ENCODE results near the gene FAM3B.

FAM3B gene

GRCh38 chr21:41402796-41403195, 86.2 kb downstream of the FAM3B start:
- TF ChIP-seq, protein P1, sequence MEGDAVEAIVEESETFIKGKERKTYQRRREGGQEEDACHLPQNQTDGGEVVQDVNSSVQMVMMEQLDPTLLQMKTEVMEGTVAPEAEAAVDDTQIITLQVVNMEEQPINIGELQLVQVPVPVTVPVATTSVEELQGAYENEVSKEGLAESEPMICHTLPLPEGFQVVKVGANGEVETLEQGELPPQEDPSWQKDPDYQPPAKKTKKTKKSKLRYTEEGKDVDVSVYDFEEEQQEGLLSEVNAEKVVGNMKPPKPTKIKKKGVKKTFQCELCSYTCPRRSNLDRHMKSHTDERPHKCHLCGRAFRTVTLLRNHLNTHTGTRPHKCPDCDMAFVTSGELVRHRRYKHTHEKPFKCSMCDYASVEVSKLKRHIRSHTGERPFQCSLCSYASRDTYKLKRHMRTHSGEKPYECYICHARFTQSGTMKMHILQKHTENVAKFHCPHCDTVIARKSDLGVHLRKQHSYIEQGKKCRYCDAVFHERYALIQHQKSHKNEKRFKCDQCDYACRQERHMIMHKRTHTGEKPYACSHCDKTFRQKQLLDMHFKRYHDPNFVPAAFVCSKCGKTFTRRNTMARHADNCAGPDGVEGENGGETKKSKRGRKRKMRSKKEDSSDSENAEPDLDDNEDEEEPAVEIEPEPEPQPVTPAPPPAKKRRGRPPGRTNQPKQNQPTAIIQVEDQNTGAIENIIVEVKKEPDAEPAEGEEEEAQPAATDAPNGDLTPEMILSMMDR (IDR thresholded peaks at IDR 0.05; ENCODE audit: extremely low read depth, insufficient read depth, missing control alignments): no peak
- no peak for DNase-seq (ENCODE audit: low spot score)
- in situ Hi-C loops (cut with MboI; ENCODE audit: low pct_unique_long_range_greater_than_20kb, low sequenced_read_pairs, unreplicated experiment): no loop called here

DNA sequence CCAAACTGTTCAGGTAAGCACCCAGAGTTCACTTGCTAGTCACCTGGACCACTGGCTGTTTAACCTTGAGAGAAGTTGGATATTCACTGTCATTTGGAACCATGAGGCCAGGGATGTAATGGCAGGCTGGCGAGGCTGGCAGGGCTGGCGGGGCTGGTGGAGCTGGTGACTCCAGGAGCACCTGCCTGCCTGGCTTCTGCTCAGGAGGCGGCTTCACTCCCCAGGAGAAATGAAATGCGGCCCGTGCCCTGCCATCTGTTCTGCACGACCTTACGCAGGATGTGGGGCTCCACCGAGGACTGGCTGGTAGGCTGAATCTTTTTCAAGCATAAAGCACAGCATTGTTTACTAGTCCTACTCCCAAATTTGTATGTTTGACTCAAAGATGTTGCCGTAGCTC, 86.7 kb downstream of the FAM3B start:
- TF ChIP-seq, protein P1 (IDR thresholded peaks at IDR 0.05; ENCODE audit: extremely low read depth, insufficient read depth, missing control alignments): no peak
- no peak for DNase-seq (ENCODE audit: low spot score)
- in situ Hi-C loops (cut with MboI; ENCODE audit: low pct_unique_long_range_greater_than_20kb, low sequenced_read_pairs, unreplicated experiment): no loop called here

DNA sequence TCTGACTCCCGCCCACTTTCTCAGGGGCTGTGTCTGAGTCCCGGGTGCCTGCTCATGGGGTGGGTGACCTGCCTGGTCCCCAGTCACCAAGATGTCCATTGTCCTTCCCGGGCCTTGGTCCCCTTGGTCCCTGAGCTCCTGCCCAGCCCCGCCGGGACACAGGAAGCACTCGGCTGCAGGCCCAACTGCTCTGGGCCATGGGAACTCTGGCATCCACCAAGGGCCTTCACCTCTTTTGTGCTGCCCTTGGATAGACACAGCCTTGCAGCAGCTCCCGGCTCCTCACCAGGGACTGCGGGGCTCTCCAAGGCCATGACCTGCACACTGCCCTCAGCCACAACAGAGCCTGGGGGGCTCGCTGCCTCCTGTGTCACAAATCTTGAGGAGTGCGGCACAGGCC, 87.4 kb downstream of the FAM3B start:
- no peak for DNase-seq (ENCODE audit: low spot score)
- in situ Hi-C loops (cut with MboI; ENCODE audit: low pct_unique_long_range_greater_than_20kb, low sequenced_read_pairs, unreplicated experiment): no loop called here
- TF ChIP-seq, protein P1 (IDR thresholded peaks at IDR 0.05; ENCODE audit: extremely low read depth, insufficient read depth, missing control alignments): no peak

- in situ Hi-C loops (cut with MboI; ENCODE audit: low pct_unique_long_range_greater_than_20kb, low sequenced_read_pairs, unreplicated experiment): no loop called here
- no peak for DNase-seq (ENCODE audit: low spot score)
- TF ChIP-seq, protein P1 (IDR thresholded peaks at IDR 0.05; ENCODE audit: extremely low read depth, insufficient read depth, missing control alignments): no peak
These were observed 88.7 kb downstream of the FAM3B start for GRCh38 chr21:41405321-41405720.

DNA sequence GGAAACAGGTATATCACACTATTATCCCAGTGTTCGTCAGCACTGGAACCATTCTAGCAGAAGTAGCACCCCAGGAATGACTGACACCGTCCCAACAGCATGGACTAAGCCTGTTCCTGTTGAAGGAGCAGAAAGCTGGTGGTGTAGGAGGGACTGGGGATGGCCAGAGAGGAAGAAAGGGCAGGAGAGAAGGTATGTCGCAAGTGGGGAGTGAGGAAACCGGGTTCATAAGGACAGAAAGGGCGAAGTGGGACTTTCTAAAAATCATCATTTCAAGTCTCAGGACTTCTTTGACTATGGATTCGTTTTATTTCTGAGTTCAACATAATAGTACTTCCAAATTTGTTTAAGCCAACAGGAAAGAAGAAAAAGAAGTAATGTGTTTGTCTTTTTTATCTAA, 89.7 kb downstream of the FAM3B start:
- DNase-seq (ENCODE audit: low spot score): no peak
- TF ChIP-seq, protein P1 (IDR thresholded peaks at IDR 0.05; ENCODE audit: extremely low read depth, insufficient read depth, missing control alignments): no peak
- in situ Hi-C loops (cut with MboI; ENCODE audit: low pct_unique_long_range_greater_than_20kb, low sequenced_read_pairs, unreplicated experiment): no loop called here

Data from GM13977 (cell line).